ENCODE data around the gene NOP14.
"Not testable (repeated sequence)": the region's sequence is repeated elsewhere in the genome, so short reads cannot be mapped to it uniquely, and the experiment has no call there.

NOP14 gene

GRCh38 chr4:2931512-2932301 is 31.5 kb downstream of the NOP14 start:
- no peak for DNase-seq (ENCODE audit: low read depth in 2 of 2)

GRCh38 chr4:2930758-2931511 is 32.3 kb downstream of the NOP14 start:
- no peak for DNase-seq (ENCODE audit: low read depth in 2 of 2)

GRCh38 chr4:2930135-2930757 is 33.0 kb downstream of the NOP14 start:
- DNase-seq (ENCODE audit: low read depth in 2 of 2), result no peak

GRCh38 chr4:2929469-2929868 is 33.7 kb downstream of the NOP14 start:
- DNase-seq (ENCODE audit: low read depth in 2 of 2), result no peak

GRCh38 chr4:2928242-2929176 is 34.7 kb downstream of the NOP14 start:
- DNase-seq (ENCODE audit: low read depth in 2 of 2), result no peak

GRCh38 chr4:2927696-2928075 is 35.5 kb downstream of the NOP14 start:
- no peak for DNase-seq (ENCODE audit: low read depth in 2 of 2)

- no peak for DNase-seq (ENCODE audit: low read depth in 2 of 2)
These were observed 36.0 kb downstream of the NOP14 start for GRCh38 chr4:2927016-2927695.

GRCh38 chr4:2925931-2926860 is 37.0 kb downstream of the NOP14 start:
- DNase-seq (ENCODE audit: low read depth in 2 of 2), result no peak

- no peak for DNase-seq (ENCODE audit: low read depth in 2 of 2)
These were observed 37.7 kb downstream of the NOP14 start for GRCh38 chr4:2925496-2925895.

- no peak for DNase-seq (ENCODE audit: low read depth in 2 of 2)
These were observed 38.4 kb downstream of the NOP14 start for GRCh38 chr4:2924765-2925301.

GRCh38 chr4:2924286-2924685 is 38.9 kb downstream of the NOP14 start:
- no peak for DNase-seq (ENCODE audit: low read depth in 2 of 2)

- no peak for DNase-seq (ENCODE audit: low read depth in 2 of 2)
These were observed 39.5 kb downstream of the NOP14 start for GRCh38 chr4:2923668-2924173.

GRCh38 chr4:2923141-2923551 is 40.1 kb downstream of the NOP14 start:
- DNase-seq (ENCODE audit: low read depth in 2 of 2), result no peak

GRCh38 chr4:2922453-2923101 is 40.6 kb downstream of the NOP14 start:
- not testable (repeated sequence) for DNase-seq (ENCODE audit: low read depth in 2 of 2)

GRCh38 chr4:2918714-2919113 is 44.5 kb downstream of the NOP14 start:
- DNase-seq (ENCODE audit: low read depth in 2 of 2), result not testable (repeated sequence)

- DNase-seq (ENCODE audit: low read depth in 2 of 2), result not testable (repeated sequence)
These were observed 44.9 kb downstream of the NOP14 start for GRCh38 chr4:2918300-2918699.

- not testable (repeated sequence) for DNase-seq (ENCODE audit: low read depth in 2 of 2)
These were observed 46.5 kb downstream of the NOP14 start for GRCh38 chr4:2916696-2917095.

GRCh38 chr4:2915789-2916188 is 47.4 kb downstream of the NOP14 start:
- no peak for DNase-seq (ENCODE audit: low read depth in 2 of 2)

Data from stimulated activated CD8-positive, alpha-beta memory T cell treated with anti-CD3 and anti-CD28 coated beads, Interleukin-2, amount 100 ng/mL, for 48 hours (primary cell).